ENCODE data around the gene TMEM212.
"Not testable (repeated sequence)": the region's sequence is repeated elsewhere in the genome, so short reads cannot be mapped to it uniquely, and the experiment has no call there.

The TMEM212 gene

DNA sequence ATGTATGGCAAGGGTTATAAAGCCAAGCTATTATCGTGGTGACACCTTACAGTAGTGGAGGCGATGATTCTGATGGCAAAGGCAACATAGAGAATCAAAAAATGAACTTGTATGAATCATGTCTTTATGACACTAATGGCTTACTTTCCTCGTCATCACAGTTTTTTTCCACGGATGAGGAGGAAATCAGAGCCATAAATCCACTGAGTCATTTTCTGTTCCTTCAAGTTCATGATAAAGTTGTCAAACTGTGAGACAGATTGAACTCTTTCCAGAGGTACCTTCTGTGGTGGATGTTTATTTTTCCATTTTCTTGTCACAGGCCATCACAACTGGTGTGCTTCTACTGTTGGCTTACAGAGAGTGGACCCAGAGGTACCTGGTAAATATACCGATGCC, 8.5 kb downstream of the TMEM212 start:
- no peak overlapping the region for H3K4me3 ChIP-seq (ENCODE audit: low read depth, low read length)
- TF ChIP-seq, protein P1, sequence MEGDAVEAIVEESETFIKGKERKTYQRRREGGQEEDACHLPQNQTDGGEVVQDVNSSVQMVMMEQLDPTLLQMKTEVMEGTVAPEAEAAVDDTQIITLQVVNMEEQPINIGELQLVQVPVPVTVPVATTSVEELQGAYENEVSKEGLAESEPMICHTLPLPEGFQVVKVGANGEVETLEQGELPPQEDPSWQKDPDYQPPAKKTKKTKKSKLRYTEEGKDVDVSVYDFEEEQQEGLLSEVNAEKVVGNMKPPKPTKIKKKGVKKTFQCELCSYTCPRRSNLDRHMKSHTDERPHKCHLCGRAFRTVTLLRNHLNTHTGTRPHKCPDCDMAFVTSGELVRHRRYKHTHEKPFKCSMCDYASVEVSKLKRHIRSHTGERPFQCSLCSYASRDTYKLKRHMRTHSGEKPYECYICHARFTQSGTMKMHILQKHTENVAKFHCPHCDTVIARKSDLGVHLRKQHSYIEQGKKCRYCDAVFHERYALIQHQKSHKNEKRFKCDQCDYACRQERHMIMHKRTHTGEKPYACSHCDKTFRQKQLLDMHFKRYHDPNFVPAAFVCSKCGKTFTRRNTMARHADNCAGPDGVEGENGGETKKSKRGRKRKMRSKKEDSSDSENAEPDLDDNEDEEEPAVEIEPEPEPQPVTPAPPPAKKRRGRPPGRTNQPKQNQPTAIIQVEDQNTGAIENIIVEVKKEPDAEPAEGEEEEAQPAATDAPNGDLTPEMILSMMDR (IDR thresholded peaks at IDR 0.05; ENCODE audit: borderline replicate concordance, insufficient read depth, low read depth, low read length) = no peak

DNA sequence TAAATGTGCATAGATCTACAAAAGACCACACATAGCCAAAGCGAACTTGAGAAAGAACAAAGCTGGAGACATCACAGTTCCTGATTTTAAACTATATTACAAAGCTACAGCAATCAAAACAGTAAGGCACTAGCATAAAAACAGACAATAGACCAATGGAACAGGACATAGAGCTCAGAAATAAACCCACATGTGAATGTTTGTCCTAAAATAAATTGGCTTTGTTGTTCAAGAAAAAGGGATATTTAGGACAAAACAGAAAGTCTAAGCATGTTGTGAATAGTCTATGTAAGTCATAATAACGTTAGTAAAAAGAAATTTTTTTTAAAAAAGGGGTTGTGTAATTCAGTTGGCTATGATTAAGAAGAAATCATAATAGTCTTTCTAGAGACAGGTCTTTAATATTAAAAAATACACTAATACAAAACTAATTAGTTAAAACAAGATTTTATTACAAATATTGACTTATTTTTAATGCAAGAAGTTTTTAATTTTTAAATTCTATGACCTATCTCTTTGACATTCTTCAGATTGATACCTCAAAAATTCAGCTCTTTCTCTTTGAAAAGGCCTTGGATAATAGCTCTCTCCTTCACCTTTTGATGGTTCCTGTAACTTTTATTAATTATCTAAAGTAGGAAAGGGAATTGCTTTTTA, 11.6 kb downstream of the TMEM212 start:
- no peak overlapping the region for H3K4me3 ChIP-seq (ENCODE audit: low read depth, low read length)

DNA sequence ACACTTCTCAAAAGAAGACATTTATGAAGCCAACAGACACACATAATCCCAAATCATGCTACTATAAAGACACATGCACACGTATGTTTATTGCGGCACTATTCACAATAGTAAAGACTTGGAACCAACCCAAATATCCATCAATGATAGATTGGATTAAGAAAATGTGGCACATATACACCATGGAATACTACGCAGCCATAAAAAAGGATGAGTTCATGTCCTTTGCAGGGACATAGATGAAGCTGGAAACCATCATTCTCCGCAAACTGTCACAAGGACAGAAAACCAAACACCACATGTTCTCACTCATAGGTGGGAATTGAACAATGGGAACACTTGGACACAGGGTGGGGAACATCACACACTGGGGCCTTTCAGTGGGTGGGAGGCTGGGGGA, 15.6 kb downstream of the TMEM212 start:
- H3K4me3 ChIP-seq (ENCODE audit: low read depth, low read length) = not testable (repeated sequence)

More for the DNA sequence above, 11.6 kb downstream of the TMEM212 start:
- TF ChIP-seq, protein P1 (IDR thresholded peaks at IDR 0.05; ENCODE audit: borderline replicate concordance, insufficient read depth, low read depth, low read length) = no peak

DNA sequence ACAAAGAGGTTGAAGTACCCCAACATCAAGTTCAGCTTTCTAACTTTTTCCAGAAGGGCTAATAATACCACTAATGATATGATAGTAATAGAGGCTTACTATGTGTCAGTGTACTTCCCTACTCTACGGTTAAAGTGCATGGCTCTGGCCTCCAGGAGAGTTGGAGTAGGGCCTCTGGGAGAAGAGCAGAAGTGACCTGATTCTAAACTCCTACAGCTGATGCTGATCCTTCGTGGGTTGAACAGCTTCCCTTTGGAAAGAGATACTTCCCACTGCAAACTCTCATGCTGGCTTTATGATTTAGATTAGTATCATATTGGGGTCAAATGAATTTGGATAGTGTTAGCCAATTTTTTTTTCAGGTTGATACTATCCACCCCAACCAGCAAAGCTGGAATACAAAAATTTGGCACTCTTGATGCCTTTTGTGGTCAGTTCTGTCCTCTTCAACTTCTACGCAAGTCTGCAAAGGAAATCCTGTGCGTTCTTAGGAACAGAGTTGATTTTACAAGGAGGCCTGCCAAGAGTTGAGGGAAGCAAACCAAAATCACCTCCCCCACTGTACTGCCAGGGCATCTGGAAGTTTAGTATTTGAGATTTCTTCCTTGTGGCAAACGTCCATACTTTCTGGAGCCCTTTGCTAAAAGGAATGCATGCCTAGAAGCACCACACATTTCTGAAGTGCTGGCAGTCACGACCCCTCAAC, 17.8 kb downstream of the TMEM212 start:
- no peak overlapping the region for H3K4me3 ChIP-seq (ENCODE audit: low read depth, low read length)
- TF ChIP-seq, protein P1 (IDR thresholded peaks at IDR 0.05; ENCODE audit: borderline replicate concordance, insufficient read depth, low read depth, low read length) = no peak

DNA sequence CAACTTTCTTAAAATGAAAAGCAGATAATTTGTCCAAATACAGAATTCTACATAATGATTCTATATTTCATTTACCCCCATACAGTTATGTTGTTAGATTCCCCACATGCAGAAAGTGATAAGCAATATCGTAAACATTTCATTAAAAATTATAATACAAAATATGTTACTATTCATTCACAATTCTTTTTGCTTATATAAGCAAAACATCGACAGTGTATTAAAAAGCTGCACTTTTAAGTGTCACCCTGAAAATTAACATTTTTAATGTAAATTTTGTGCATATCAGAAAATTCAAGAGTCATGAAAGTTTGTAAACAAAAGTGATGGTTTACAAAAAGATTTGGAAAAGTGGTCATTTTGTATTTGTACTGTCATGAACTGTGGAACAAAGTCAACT, 19.2 kb downstream of the TMEM212 start:
- TF ChIP-seq, protein P1 (IDR thresholded peaks at IDR 0.05; ENCODE audit: borderline replicate concordance, insufficient read depth, low read depth, low read length) = no peak
- no peak overlapping the region for H3K4me3 ChIP-seq (ENCODE audit: low read depth, low read length)

DNA sequence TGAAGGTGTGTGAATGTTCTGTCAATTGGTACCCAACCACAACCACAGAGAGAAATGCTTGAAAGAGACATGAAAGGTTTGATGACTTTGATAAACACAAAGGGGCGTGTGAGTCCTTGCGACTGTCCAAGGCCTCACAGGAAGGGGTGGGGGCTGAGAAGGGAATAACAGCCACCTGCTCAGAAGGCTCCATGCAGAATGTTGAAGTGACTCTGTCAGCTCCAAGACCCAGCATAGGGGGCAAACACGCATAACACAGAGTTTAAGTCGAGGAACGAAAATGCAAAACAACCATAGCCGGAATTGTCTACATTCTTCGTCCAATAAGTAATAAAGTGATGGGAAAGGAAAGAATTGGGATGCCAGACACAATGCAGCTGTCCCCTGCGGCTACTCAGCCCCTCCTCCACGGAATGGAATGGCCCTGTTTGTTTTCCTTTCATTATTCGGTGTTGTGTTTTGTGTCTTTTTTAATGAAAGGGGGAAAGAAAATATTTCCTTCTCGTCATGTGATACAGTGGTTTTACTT, 19.9 kb downstream of the TMEM212 start:
- no peak overlapping the region for H3K4me3 ChIP-seq (ENCODE audit: low read depth, low read length)

DNA sequence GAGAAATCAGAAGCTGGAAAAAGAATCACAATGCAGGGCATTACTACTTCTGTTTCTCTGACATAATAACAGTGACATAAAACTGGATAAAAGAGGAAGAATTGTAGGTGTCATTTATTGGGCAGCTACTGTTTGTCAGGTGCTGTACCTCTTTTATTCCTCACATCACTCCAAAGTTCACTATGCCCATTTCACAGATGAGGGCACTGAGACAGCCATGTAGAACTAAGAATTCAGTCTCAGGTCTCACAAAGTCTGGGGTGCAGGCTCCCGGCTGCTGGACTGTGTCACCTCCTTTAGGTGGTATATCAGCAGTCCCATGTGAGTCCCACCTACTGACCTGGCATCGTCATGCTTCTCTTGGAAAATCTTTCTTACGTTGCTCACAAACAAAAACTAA, 20.8 kb downstream of the TMEM212 start:
- TF ChIP-seq, protein P1 (IDR thresholded peaks at IDR 0.05; ENCODE audit: borderline replicate concordance, insufficient read depth, low read depth, low read length) = no peak
- H3K4me3 ChIP-seq (ENCODE audit: low read depth, low read length) = no peak overlapping the region

More for the DNA sequence above, 19.9 kb downstream of the TMEM212 start:
- TF ChIP-seq, protein P1 (IDR thresholded peaks at IDR 0.05; ENCODE audit: borderline replicate concordance, insufficient read depth, low read depth, low read length) = no peak

Data from GM12875 (cell line).